ENCODE data around the gene CCDC177. TPM values are rescaled to one million over a fixed set of nuclear protein-coding genes. Genes with fewer than 3 reads are reported as not detected.
A peak's percentile ranks its signal among the peaks of the same experiment; 100 is the strongest.

The CCDC177 gene
- total RNA-seq, 3 donors from 2014 or later: 0.05 TPM; not detected in 2

GRCh38 chr14:69567563-69567962 lies 7.1 kb downstream of the CCDC177 start:
- Mint-ChIP-seq H3K9me3 (no peaks in the 10 kb centered on the region), H3K27me3 (ENCODE audit: low read depth) (peaks cover 53% of the 10 kb centered on the region), H3K36me3 (ENCODE audit: insufficient read depth) (no peaks in the 10 kb centered on the region), H3K4me3 (no peak overlapping the region), H3K4me1 (ENCODE audit: low read depth) (no peaks in the 10 kb centered on the region)
- no peak for ATAC-seq
- DNase-seq: no peak

- no peak for DNase-seq
- H3K4me1 Mint-ChIP-seq (ENCODE audit: low read depth): no peaks in the 10 kb centered on the region
- no peaks in the 10 kb centered on the region for H3K9me3 Mint-ChIP-seq
- H3K27me3 Mint-ChIP-seq (ENCODE audit: low read depth): peaks cover 35% of the 10 kb centered on the region
- no peaks in the 10 kb centered on the region for H3K36me3 Mint-ChIP-seq (ENCODE audit: insufficient read depth)
- no peak for ATAC-seq
- no peak overlapping the region for H3K4me3 Mint-ChIP-seq
Observed at GRCh38 chr14:69561893-69562292, 12.8 kb downstream of the CCDC177 start.

GRCh38 chr14:69560826-69561225 lies 13.8 kb downstream of the CCDC177 start:
- no peaks in the 10 kb centered on the region for H3K36me3 Mint-ChIP-seq (ENCODE audit: insufficient read depth)
- H3K27me3 Mint-ChIP-seq (ENCODE audit: low read depth): peaks cover 35% of the 10 kb centered on the region
- no peaks in the 10 kb centered on the region for H3K9me3 Mint-ChIP-seq
- no peak for ATAC-seq
- H3K4me1 Mint-ChIP-seq (ENCODE audit: low read depth): no peaks in the 10 kb centered on the region
- H3K4me3 Mint-ChIP-seq: no peak overlapping the region
- no peak for DNase-seq

- Mint-ChIP-seq H3K36me3 (ENCODE audit: insufficient read depth) (no peaks in the 10 kb centered on the region), H3K9me3 (no peaks in the 10 kb centered on the region), H3K27me3 (ENCODE audit: low read depth) (peaks cover 26% of the 10 kb centered on the region), H3K4me3 (no peak overlapping the region), H3K4me1 (ENCODE audit: low read depth) (no peaks in the 10 kb centered on the region)
- no peak for ATAC-seq
- no peak for DNase-seq
Observed at GRCh38 chr14:69559581-69560011, 15.1 kb downstream of the CCDC177 start.

GRCh38 chr14:69558774-69559173 lies 15.9 kb downstream of the CCDC177 start:
- Mint-ChIP-seq H3K4me1 (ENCODE audit: low read depth) (no peaks in the 10 kb centered on the region), H3K4me3 (no peak overlapping the region), H3K9me3 (no peaks in the 10 kb centered on the region), H3K27me3 (ENCODE audit: low read depth) (peaks cover 27% of the 10 kb centered on the region), H3K36me3 (ENCODE audit: insufficient read depth) (no peaks in the 10 kb centered on the region)
- DNase-seq: no peak
- ATAC-seq: no peak

- DNase-seq (no peak), ATAC-seq (no peak)
- no peak overlapping the region for H3K4me3 Mint-ChIP-seq
- H3K27me3 Mint-ChIP-seq (ENCODE audit: low read depth): peaks cover 43% of the 10 kb centered on the region
- H3K9me3 Mint-ChIP-seq: no peaks in the 10 kb centered on the region
- H3K4me1 Mint-ChIP-seq (ENCODE audit: low read depth): no peaks in the 10 kb centered on the region
- H3K36me3 Mint-ChIP-seq (ENCODE audit: insufficient read depth): no peaks in the 10 kb centered on the region
Observed at GRCh38 chr14:69554500-69554899, 20.2 kb downstream of the CCDC177 start.

- peaks cover 40% of the 10 kb centered on the region for H3K27me3 Mint-ChIP-seq (ENCODE audit: low read depth)
- H3K4me1 Mint-ChIP-seq (ENCODE audit: low read depth): no peaks in the 10 kb centered on the region
- no peaks in the 10 kb centered on the region for H3K36me3 Mint-ChIP-seq (ENCODE audit: insufficient read depth)
- ATAC-seq (no peak), DNase-seq (no peak)
- H3K9me3 Mint-ChIP-seq: no peaks in the 10 kb centered on the region
- no peak overlapping the region for H3K4me3 Mint-ChIP-seq
Observed at GRCh38 chr14:69553252-69553651, 21.4 kb downstream of the CCDC177 start.

GRCh38 chr14:69551511-69551910 lies 23.2 kb downstream of the CCDC177 start:
- no peaks in the 10 kb centered on the region for H3K9me3 Mint-ChIP-seq
- no peaks in the 10 kb centered on the region for H3K4me1 Mint-ChIP-seq (ENCODE audit: low read depth)
- DNase-seq (no peak), ATAC-seq (no peak)
- peaks cover 50% of the 10 kb centered on the region for H3K27me3 Mint-ChIP-seq (ENCODE audit: low read depth)
- H3K4me3 Mint-ChIP-seq: no peak overlapping the region
- no peaks in the 10 kb centered on the region for H3K36me3 Mint-ChIP-seq (ENCODE audit: insufficient read depth)

- Mint-ChIP-seq H3K9me3 (no peaks in the 10 kb centered on the region), H3K36me3 (ENCODE audit: insufficient read depth) (no peaks in the 10 kb centered on the region), H3K4me1 (ENCODE audit: low read depth) (peaks cover 4% of the 10 kb centered on the region), H3K27me3 (ENCODE audit: low read depth) (peaks cover 59% of the 10 kb centered on the region), H3K4me3 (no peak overlapping the region)
- DNase-seq: no peak
- no peak for ATAC-seq
Observed at GRCh38 chr14:69548566-69548965, 26.1 kb downstream of the CCDC177 start.

- Mint-ChIP-seq H3K4me1 (ENCODE audit: low read depth) (peaks cover 7% of the 10 kb centered on the region), H3K36me3 (ENCODE audit: insufficient read depth) (no peaks in the 10 kb centered on the region), H3K27me3 (ENCODE audit: low read depth) (peaks cover 57% of the 10 kb centered on the region), H3K9me3 (no peaks in the 10 kb centered on the region), H3K4me3 (no peak overlapping the region)
- ATAC-seq (peak; percentile 58 to 76), DNase-seq (no peak)
Observed at GRCh38 chr14:69547701-69548348, 26.8 kb downstream of the CCDC177 start.

GRCh38 chr14:69543341-69544115 lies 31.1 kb downstream of the CCDC177 start:
- peaks cover 37% of the 10 kb centered on the region for H3K27me3 Mint-ChIP-seq (ENCODE audit: low read depth)
- no peak overlapping the region for H3K4me3 Mint-ChIP-seq
- H3K36me3 Mint-ChIP-seq (ENCODE audit: insufficient read depth): no peaks in the 10 kb centered on the region
- DNase-seq (no peak), ATAC-seq (peak in 1 of 2 donors; percentile 38)
- peaks cover 7% of the 10 kb centered on the region for H3K4me1 Mint-ChIP-seq (ENCODE audit: low read depth)
- H3K9me3 Mint-ChIP-seq: no peaks in the 10 kb centered on the region

- H3K9me3 Mint-ChIP-seq: no peaks in the 10 kb centered on the region
- no peak overlapping the region for H3K4me3 Mint-ChIP-seq
- no peaks in the 10 kb centered on the region for H3K36me3 Mint-ChIP-seq (ENCODE audit: insufficient read depth)
- DNase-seq: no peak
- H3K27me3 Mint-ChIP-seq (ENCODE audit: low read depth): peaks cover 32% of the 10 kb centered on the region
- peaks cover 7% of the 10 kb centered on the region for H3K4me1 Mint-ChIP-seq (ENCODE audit: low read depth)
- no peak for ATAC-seq
Observed at GRCh38 chr14:69542311-69542710, 32.4 kb downstream of the CCDC177 start.

GRCh38 chr14:69540654-69541335 lies 33.9 kb downstream of the CCDC177 start:
- H3K4me3 Mint-ChIP-seq: no peak overlapping the region
- peaks cover 7% of the 10 kb centered on the region for H3K4me1 Mint-ChIP-seq (ENCODE audit: low read depth)
- ATAC-seq (no peak), DNase-seq (no peak)
- no peaks in the 10 kb centered on the region for H3K9me3 Mint-ChIP-seq
- H3K36me3 Mint-ChIP-seq (ENCODE audit: insufficient read depth): no peaks in the 10 kb centered on the region
- H3K27me3 Mint-ChIP-seq (ENCODE audit: low read depth): peaks cover 29% of the 10 kb centered on the region

- H3K9me3 Mint-ChIP-seq: no peaks in the 10 kb centered on the region
- peaks cover 36% of the 10 kb centered on the region for H3K27me3 Mint-ChIP-seq (ENCODE audit: low read depth)
- no peak overlapping the region for H3K4me3 Mint-ChIP-seq
- H3K36me3 Mint-ChIP-seq (ENCODE audit: insufficient read depth): no peaks in the 10 kb centered on the region
- peaks cover 7% of the 10 kb centered on the region for H3K4me1 Mint-ChIP-seq (ENCODE audit: low read depth)
- no peak for ATAC-seq
- no peak for DNase-seq
Observed at GRCh38 chr14:69539631-69540410, 34.9 kb downstream of the CCDC177 start.
